ENCODE measurements around the gene ANO3.

DNA sequence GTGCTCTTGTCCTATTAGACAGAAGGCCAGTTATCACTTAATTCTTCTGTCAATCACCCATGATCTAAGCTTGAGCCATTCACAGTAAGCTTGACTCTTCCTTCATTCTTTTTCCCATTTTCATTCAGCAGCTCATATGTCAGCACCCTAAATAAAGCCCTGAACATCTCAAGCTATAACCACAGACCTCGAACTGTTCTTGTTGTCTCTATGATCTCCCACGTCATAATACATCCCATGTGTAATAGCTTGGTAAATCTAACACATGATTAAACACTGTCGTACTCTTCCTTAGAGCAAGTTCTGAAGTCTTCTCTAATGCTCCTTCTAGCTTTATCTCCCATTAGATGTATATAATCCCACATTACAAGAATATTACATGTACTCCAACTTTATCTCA lies 225.7 kb downstream of the ANO3 start:
- TF ChIP-seq, protein P1, sequence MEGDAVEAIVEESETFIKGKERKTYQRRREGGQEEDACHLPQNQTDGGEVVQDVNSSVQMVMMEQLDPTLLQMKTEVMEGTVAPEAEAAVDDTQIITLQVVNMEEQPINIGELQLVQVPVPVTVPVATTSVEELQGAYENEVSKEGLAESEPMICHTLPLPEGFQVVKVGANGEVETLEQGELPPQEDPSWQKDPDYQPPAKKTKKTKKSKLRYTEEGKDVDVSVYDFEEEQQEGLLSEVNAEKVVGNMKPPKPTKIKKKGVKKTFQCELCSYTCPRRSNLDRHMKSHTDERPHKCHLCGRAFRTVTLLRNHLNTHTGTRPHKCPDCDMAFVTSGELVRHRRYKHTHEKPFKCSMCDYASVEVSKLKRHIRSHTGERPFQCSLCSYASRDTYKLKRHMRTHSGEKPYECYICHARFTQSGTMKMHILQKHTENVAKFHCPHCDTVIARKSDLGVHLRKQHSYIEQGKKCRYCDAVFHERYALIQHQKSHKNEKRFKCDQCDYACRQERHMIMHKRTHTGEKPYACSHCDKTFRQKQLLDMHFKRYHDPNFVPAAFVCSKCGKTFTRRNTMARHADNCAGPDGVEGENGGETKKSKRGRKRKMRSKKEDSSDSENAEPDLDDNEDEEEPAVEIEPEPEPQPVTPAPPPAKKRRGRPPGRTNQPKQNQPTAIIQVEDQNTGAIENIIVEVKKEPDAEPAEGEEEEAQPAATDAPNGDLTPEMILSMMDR (IDR thresholded peaks at IDR 0.05; ENCODE audit: low read depth, low read length): no peak
- TF ChIP-seq EZH2phosphoT487 (IDR thresholded peaks at IDR 0.05; ENCODE audit: low read depth): no peak
